Right forelimb (tissue), 1 donor: ENCODE data around the gene CD2.

Experiments used
- DNase-seq: peaks from one replicate; pipeline ENCODE4 v3.0.0-alpha.2; 2018

CD2 gene, protein sequence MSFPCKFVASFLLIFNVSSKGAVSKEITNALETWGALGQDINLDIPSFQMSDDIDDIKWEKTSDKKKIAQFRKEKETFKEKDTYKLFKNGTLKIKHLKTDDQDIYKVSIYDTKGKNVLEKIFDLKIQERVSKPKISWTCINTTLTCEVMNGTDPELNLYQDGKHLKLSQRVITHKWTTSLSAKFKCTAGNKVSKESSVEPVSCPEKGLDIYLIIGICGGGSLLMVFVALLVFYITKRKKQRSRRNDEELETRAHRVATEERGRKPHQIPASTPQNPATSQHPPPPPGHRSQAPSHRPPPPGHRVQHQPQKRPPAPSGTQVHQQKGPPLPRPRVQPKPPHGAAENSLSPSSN

DNA sequence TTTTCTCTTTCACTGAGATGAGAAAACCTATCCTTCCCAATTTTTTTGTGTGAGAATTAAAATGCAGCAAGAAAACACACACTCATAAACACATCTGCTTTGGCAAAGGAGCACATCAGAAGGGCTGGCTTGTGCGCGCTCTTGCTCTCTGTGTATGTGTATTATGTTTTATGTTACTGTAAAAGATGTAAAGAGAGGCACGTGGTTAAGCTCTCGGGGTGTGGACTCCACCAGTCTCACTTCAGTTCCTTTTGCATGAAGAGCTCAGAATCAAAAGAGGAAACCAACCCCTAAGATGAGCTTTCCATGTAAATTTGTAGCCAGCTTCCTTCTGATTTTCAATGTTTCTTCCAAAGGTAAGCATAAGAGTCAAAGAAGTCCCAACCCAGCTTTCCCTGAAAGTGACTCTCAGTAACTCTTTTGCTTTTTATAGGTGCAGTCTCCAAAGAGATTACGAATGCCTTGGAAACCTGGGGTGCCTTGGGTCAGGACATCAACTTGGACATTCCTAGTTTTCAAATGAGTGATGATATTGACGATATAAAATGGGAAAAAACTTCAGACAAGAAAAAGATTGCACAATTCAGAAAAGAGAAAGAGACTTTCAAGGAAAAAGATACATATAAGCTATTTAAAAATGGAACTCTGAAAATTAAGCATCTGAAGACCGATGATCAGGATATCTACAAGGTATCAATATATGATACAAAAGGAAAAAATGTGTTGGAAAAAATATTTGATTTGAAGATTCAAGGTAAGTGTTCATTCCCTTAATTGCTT, at the start of gene CD2:
CD2 (plus strand) TSS at position 233 of the 780 bp plus-strand sequence; CDS start at position 296, 63 bp downstream.
- no peak for DNase-seq

DNA sequence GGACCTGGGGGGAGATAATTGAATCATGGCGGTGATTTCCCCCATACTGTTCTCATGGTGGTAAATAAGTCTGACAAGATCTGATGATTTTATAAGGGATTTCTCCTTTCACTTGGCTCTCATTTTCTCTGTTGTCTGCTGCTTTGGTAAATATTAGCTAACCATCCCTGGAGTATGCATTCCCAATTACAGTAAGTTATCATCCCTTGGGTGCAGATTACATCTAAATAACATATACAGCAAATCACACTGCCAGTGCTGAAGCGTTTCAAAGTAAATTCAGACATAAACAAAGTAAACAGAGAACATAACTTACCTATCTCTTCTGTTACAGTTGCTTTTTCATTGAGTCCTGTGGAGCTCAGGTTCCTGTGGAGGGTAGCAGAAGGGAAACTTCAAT, 48.1 kb upstream of the CD2 start:
- DNase-seq: no peak

DNA sequence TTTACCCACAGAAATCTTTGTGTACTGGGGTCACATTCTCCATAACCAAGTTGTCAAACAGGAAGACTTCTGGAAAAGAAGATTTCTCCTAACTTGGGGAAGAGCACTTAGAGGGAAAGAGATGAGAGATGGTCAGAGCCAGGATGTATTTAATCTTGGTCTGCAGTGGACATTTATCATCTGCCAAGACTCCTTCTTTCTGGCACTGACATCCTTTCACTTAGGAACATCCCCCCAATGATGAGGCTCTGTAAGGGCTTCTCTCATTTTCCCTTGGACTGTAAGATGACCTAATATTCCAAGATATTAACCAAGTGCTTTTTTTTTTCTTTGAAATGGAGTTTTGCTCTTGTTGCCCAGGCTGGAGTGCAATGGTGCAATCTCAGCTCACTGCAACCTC, 47.4 kb upstream of the CD2 start:
- no peak for DNase-seq

DNA sequence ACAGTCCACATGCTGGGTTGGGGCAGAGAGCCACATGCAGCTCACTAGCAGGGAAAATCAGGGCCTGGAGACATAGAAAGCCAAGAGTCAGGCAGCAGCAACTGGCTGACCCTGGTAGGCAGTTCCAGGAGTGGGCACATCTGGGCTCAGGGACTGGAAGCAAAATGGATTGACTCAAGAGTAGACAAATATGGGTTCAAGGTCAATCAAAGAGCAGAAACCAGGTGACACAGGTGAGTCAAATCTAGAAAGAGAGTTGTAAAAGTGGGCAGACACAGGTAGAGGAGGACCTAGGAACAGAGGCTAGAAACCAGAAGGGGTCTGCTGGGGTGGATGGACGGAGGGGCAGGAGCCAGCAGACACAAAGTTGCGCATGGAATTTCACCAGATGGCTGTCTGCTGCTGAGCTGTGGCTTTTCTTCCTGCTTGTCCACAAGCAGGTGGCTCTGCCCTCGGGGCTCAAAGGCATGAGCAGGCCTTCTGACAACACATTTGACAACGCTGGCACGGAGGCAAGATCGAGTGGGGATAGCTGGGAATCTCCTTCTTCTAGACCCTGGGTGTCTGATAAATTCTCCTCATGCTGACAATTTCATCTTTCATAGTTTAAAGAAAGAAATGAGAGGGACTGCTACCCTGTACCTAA, 45.9 kb upstream of the CD2 start:
- DNase-seq: no peak

DNA sequence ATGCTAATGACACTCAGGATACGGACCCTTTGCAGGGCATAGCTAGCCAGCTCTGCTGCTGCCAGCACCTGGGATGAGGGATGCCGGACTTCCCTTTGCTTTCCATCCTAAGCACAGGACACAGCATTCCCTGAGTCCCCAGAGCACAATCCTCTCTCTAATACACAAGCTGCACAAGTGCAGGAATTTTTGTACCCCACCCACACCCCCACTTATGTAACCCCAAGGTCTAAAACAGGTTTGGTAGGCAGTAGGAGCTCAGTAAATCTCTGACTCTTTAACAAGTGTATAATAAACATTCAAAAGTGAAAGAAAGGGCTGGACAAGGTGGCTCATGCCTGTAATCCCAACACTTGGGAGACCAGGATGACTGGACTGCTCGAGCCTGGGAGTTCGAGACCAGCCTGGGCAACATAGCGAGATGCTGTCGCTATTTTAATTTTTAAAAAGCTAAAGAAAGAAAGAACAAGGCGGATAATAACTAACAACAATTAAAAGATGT, 44.5 kb upstream of the CD2 start:
- DNase-seq: no peak

DNA sequence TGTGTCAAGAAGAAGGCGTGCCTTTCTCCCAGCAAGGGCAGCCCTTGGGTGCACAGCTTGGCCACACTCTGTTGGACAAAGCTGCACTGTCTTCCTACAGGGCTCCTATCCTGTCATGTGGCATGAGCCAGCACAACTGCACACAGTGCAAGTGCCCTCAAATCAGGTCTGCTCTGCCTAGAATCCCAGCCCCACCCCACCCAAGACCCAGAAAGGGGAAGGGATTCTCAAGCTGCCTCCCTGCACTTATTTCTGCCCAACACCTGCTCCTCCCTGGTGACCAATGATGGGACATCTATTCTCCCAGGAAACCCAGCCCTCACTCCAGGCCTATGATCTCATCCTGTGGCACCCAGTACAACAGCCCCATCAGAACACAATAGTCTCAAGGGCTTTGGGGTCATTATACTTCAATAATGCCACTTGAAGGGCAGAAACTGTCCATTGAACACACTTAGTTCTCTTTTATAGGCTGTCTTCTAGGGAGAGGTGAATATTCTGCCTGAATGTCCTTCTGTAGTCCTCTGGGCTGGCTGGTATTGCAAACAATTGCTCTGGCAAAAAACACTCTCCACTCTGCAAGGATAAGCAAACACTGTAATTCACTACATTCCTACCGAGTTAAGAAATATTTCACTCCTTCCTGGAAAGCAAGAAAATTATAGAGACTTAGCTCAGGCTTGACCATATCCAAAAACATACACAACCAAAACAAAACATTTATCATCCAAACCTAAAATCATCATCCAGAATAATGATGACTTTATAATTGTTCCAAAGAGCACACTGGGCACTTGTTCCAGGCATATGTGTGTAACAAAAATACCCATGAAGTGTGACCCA, 43.6 kb upstream of the CD2 start:
- no peak for DNase-seq

DNA sequence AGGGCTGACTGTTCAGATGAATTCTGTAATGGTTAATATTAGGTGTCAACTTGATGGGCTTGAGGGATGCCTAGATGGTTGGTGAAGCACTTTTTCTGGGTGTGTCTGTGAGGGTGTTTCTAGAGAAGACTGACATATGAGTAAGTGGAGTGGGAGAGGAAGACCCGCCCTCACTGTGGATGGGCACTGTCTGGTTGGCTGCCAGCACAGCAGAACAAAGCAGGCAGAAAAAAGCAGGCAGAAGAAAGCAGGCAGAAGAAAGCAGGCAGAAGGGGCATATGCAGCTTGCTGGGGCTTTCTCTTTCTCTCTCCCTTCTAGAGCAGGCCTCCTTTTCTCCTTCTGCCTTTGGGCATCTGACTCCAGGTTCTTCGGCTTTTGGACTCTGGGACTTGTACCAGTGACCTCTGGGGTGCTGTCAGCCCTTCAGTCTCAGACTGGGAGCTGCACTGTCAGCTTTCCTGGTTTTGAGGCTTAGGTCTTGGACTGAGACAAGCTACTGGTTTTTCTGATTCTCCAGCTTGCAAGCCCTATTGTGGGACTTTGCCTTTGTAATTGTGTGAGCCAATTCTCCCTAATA, 42.9 kb upstream of the CD2 start:
- no peak for DNase-seq

DNA sequence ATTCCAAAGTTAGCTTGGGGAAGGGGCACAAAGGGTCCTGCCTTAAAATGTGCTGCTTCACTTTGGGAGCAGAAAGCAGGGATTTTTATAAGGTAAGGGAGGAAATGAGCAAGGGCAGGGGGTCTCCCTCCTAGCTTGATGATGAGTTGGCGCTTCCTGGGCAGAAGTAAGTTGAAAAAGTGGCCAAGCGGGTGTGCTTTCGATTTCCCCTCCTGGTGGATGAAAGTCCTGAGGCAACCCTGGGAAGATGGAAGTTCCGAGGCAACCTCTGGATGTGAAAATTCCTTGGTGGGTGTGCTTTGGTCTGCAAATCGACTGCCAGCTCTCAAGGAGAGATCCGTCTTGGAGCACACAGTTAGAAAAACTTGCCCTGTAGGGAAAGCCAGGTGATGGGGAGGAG, 41.7 kb upstream of the CD2 start:
- DNase-seq: no peak

DNA sequence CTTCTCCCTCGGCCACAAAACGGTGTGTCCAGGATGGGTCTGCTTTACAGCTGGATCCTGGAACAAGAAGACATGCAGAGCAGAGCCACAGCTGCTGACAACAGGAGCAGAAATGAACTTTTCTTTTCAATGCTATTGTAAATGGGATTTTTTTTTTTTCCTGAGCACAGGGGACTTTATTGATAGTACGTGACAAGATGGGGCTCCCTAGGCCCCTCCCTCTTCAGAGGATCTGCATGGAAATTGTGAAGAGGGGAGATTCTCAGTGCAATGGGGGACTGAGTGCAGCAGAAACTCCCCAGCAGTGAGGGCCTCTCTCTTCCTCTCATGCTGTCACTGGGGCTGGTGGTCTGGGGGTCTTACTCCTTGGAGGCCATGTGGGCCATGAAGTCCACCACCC, 40.8 kb upstream of the CD2 start:
- DNase-seq: no peak

DNA sequence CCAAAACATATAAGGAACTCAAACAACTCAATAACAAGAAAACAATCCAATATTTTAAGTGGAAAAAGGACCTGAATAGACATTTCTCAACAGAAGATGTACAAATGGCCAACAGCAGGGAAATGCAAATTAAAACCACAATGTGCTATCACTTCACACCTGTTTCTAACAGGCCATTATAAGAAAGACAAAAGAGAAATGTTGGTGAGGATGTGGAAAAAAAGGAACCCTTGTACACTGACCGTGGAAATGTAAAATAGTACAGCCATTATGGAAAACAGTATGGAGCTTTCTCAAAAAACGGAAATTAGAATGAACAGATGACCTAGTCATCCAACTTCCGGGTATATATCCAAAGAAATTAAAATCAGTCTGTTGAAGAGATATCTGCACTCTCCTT, 37.8 kb upstream of the CD2 start:
- DNase-seq: no peak

DNA sequence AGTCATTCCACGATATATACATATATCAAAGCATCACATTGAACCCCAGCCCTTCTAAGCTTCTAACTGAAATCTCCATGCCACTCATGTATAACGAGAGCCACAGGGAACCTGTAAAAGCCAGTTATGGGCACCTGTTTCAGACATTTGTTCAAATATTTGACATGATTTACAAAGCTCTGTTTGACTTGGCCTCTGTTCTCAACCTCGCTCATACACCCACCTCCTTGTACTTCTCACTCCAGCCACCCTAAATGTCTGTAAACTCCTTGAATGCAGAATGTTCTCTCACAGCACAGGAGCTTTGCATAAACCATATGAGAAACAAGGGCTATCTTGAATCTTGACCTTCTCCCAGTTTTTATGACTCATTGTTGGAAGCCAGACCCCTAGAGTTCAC, 36.9 kb upstream of the CD2 start:
- no peak for DNase-seq

DNA sequence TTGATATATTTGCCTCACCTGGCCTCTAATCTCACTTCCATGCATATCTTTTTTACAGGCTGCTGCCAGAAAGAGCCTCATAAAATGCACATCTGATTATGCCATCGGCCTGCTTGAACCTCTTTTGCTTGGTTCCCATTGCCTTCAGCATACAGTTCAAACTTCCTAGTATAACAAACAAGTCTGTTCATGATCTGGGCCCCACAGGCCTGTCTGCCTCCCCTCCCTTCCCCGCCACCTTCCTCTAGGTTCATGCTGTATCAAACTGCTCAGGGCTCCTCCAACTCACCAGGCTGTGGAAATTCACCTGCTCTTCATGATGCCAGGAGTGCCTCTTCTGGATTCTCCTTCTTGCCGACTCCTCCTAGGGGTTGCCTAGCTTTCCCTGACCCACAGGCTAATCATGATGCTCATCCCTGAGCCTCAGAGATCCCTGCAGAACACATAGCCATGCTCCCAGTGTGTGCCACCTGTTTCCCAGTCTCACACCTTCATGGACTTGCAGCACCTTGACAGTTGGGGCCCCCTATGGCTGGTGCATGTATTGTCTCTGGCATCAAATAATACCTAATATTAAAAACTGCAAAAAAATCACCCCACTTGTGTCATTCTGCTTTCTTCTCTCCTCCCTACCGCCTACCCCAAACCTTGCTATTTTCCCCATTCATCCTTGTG, 33.7 kb upstream of the CD2 start:
- no peak for DNase-seq

DNA sequence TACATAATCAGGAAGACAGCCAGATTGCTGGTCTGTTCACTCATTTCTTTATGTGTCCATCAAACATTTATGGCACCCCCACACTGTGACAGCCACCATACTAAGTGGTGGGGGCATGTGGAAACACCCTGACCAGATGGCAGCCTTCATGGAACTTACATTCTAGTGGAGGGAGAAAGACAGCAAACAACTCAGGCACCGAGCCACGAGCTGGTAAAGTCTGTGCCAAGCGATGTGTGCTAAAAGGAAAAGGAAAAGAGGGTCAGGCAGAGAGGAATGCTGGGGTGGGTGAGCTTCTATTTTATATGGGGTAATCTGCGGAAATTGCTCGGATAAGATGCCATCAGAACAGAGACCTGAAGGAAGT, 33.2 kb upstream of the CD2 start:
- no peak for DNase-seq

DNA sequence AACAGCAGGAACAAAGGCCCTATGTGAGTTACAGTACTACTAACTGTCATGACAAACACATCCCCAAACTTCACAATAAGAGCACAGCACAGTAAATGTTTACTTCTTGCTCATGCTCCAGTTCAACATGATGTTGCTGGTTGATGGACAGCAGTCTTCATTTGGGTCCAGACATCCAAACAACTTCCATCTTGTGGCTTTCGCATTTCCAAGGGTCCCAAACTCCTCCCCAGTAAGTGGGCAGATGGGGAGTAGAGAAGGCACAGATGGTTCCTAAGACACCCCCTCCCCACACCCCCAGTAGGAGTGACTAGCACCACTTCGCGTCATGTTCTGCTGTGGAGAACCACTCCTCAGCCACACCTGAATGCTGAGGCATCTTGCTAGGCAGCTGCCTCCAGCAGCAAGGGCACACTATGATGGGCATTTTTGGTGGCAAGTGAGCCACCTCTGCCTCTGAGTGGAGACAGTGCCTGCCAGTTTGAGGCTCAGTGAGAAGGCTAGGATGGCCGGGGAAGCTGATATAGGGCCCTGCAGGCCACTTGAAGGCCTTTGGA, 32.7 kb upstream of the CD2 start:
- no peak for DNase-seq

DNA sequence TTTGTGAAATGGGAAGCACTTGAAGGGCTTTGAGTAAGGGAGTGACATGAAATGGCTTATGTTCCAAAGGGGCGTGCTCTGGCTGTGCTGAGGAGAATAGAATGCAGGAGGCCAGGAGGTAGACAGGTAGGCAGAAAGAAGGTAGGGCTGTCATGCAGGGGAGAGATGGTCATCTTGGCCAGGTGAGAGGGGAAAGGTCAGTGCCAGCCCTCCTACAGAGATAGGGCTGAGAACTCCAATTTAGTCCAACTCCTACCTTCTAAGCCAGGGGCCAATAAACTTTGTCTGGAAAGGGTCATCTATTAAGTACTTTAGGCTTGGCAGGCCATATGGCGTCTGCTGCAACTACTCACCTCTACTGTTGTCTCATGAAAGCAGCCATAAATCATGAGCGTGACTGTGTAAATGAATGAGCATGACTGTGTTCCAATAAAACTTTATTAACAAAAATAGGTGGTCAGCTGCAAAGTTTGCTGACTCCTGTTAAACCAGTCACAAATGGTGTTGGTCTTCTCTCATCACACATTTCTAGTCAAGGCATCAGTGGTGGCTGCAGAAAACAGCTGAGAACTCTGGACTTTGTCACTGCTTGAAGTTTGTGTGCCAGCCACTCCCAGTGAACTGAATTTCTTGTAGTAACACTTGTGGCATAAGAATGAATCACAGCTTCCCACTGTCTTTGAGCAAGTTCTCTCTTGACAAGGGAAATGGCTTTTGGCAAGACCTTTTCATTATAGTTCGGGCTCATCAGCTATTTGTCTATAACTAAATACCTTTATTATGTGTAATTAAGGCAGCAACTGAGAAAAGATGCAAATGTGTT, 32.0 kb upstream of the CD2 start:
- DNase-seq: no peak

DNA sequence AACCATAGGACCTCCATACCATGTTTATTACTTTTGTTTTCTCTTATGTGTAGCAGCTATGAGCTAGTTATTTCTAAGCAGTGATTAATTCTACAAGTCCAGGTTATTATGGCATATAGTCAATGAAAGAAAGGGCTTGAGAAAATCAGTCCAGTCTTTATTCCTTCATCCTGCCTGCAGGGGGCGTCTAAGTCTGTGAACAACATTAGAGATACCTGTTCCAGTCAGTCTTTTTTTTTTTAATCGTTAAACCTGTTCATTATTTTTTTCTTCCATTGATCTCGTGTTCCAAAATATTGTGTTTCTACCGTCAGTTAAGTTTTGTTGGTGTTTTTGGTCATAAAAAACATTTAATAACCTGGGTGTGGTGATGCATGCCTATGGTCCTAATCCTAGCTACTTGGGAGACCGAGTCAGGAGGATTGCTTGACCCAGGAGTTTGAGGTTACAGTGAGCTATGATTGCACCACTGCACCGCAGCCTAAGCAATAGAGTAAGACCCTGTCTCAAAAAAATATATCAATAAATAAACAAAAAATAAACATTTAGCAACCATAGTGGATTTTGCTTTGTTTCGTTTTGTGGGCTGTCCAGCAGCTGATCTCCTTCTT, 29.4 kb upstream of the CD2 start:
- no peak for DNase-seq

DNA sequence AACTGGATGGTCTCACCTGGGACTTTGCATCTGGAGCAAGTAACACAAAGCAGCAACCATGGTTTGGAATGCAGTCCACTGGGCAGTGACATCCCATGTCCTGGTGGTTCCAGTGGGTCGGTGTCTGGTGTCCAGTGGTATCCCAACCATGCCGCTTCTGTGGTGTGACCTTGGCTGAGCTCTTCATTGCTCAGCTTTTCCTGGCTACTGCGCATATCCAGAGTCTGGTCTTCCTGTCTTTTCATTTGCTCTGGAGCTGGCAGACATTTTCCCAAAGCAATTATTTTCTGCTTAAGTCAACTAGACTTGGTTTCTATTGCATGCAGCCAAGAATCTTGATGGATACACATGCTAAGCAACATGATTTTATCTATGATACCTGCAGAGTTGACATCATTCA, 28.4 kb upstream of the CD2 start:
- DNase-seq: no peak

DNA sequence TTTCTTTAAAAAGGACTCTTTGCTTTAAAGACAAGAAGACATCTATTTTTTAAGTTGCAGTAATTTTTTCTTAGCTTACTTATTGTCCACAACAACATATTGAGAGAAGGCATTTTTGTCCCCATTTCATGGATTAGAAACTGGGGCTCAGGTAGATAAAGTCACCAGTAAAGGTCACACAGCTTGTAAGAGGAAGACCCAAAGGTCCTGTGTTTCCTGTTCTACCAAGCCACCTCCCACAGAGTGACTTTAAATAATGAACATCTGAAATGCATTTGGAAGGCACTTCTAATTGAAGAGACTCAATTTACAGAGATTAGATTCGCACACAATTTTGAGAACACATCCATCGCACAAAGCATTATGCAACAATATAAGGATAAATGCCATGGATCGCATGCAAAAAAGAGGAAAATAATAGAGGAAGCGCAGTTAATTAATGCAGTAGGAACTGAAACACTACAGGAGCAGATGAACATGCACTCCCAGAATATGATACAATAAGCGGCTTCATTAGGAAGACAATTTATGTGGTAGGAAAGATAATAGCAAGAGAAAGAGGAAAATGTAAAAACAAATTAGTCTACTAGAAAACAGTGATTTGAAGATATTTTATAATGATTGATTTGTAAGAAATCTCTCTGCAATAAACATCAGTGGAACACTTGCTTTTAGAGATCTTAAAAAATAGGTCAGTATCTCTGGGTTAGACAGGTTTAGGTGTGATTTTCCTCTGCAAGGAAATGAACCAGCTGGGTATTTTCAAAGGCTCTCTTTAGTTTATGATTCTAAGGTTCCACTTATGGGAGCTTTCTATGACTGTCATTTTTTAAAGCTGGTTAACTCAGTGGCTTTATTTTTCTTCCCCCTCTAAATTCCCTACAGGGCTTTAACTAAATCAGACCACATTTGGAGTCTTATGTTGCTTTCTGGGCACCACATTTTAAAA, 27.1 kb upstream of the CD2 start:
- no peak for DNase-seq

DNA sequence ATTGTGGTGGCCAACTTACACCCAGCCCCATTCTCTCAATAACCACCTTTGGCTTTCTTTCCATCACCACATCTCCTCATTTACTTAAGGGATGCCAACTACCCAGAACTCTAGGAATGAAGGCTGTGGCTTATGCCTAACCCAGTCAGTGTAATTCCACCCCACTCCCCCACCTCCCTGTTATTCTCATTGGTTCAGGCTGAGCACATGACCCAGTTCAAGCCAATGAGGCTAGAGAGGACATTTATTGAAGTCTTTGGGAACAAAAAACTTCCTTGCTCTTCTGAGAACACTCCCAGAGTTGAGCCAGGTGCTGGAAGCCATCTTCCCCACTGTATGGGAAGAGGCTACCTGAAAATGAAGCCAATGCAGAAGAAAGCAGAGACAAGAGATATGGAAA, 22.8 kb upstream of the CD2 start:
- no peak for DNase-seq
